Measurements from ENCODE around the gene LLCFC1.

- no peak for TF ChIP-seq CTCF (IDR thresholded peaks at IDR 0.05)
- no peak for TF ChIP-seq POLR2A (IDR thresholded peaks at IDR 0.05)
Observed at GRCh38 chr7:142927949-142928348, 11.3 kb upstream of the LLCFC1 start.
